HCT116 (cell line): ENCODE measurements around the gene RACK1. TPM values are rescaled to one million over a fixed set of nuclear protein-coding genes. Genes with fewer than 3 reads are reported as not detected.

Experiments
- ATAC-seq: fragments of 200-7000 bp; cut with Tn5 transposase; 2 replicates; pipeline ENCODE4 v1.9.1; 2020; ENCODE audit warnings: mild to moderate bottlenecking, moderate library complexity
- BruUV-seq: library from RNA; stranded (reverse); fragments of 400-500 nt; replicated peaks from 2 replicates; lab custom pipeline; 2021; lab: Mats Ljungman, UMichigan
- CTCF ChIA-PET: fragments of 300-600 bp; sonication (Branson Sonifier 250); formaldehyde crosslinking; loops from one replicate; lab custom pipeline; 2021; ENCODE audit warnings: antibody characterized with exemption; lab: Charles Lee
- POLR2A ChIA-PET: fragments of 300-600, 350-600 bp; sonication (Branson Sonifier 250); formaldehyde crosslinking; loops from one replicate; lab custom pipeline; 2021; ENCODE audit warnings: antibody characterized with exemption; lab: Charles Lee
- RAD21 ChIA-PET, 2 experiments: fragments of 300-600 bp; sonication (Branson Sonifier 250); formaldehyde crosslinking; loops; one replicate each; lab custom pipeline; 2023; ENCODE audit warnings: low total read pairs in 2 of 2; ENCODE audit not compliant: uncharacterized antibody in 2 of 2, unreplicated experiment in 2 of 2, low non-redundant PET in 1 of 2; lab: Charles Lee
- DNase-seq: peaks from one replicate; pipeline ENCODE4 v3.0.0-alpha.2; 2010; ENCODE audit warnings: low read depth, low spot score
- H2AFZ ChIP-seq: fragments of 200-600 bp; shearing (Covaris generic), sonication (generic); 2 replicates; pipeline ENCODE4 v1.6.1; 2017; ENCODE audit warnings: low read depth, mixed run types, mixed read lengths, antibody characterized with exemption, low read length; ENCODE audit not compliant: poor library complexity, severe bottlenecking
- H3K27ac ChIP-seq: 2 replicates; pipeline ENCODE4 v1.5.1; 2012; ENCODE audit warnings: low read depth, low read length
- H3K27me3 ChIP-seq: fragments of 200-600 bp; sonication (generic); 2 replicates; pipeline ENCODE4 v1.6.1; 2016; ENCODE audit warnings: mixed run types, low read length, mixed read lengths; ENCODE audit not compliant: insufficient read depth
- H3K36me3 ChIP-seq, 2 experiments: fragments of 200-500 bp in 1 of 2; fragments of 200-600 bp in 1 of 2; sonication (Bioruptor generic) in 1 of 2; sonication (generic) in 1 of 2; 2 replicates each; pipeline versions ENCODE4 v1.5.1 to v1.6.1; 2014 to 2016; ENCODE audit warnings: low read length in 2 of 2, inconsistent platforms in 1 of 2, mixed read lengths in 1 of 2, mixed run types in 1 of 2; ENCODE audit not compliant: insufficient read depth in 2 of 2, control insufficient read depth in 1 of 2
- H3K4me1 ChIP-seq, 2 experiments: fragments of 200-600 bp in 1 of 2; sonication (generic) in 1 of 2; 2 replicates each; pipeline versions ENCODE4 v1.5.1 to v1.6.1; 2012 to 2017; ENCODE audit warnings: low read length in 2 of 2, inconsistent platforms in 1 of 2, mild to moderate bottlenecking in 1 of 2, mixed read lengths in 1 of 2, mixed run types in 1 of 2, moderate library complexity in 1 of 2; ENCODE audit not compliant: insufficient read depth in 2 of 2, control insufficient read depth in 1 of 2
- H3K4me2 ChIP-seq: fragments of 200-600 bp; sonication (generic); 2 replicates; pipeline ENCODE4 v1.6.1; 2017; ENCODE audit warnings: mixed run types, low read length, mixed read lengths
- H3K4me3 ChIP-seq, 2 experiments: fragments of 200-600 bp in 1 of 2; sonication (generic) in 1 of 2; replicated peaks in 1 of 2; 2 replicates each; pipeline ENCODE4 v1.5.1; 2011 to 2016; ENCODE audit warnings: low read length in 2 of 2, control low read depth in 1 of 2, low read depth in 1 of 2, mild to moderate bottlenecking in 1 of 2, mixed read lengths in 1 of 2, mixed run types in 1 of 2
- H3K79me2 ChIP-seq: fragments of 200-600 bp; sonication (generic); 2 replicates; pipeline ENCODE4 v1.6.1; 2017; ENCODE audit warnings: mild to moderate bottlenecking, mixed run types, low read length, moderate library complexity, mixed read lengths; ENCODE audit not compliant: insufficient read depth
- H3K9ac ChIP-seq: fragments of 200-600 bp; sonication (generic); 2 replicates; pipeline ENCODE4 v1.6.1; 2016; ENCODE audit warnings: low read length, mixed read lengths
- H3K9me2 ChIP-seq: fragments of 200-600 bp; sonication (generic), shearing (Covaris generic); 2 replicates; pipeline ENCODE4 v1.6.1; 2017; ENCODE audit warnings: mixed run types, mild to moderate bottlenecking, moderate library complexity; ENCODE audit not compliant: insufficient read depth
- H3K9me3 ChIP-seq, 2 experiments: fragments of 200-500 bp in 1 of 2; fragments of 200-600 bp in 1 of 2; sonication (Bioruptor generic) in 1 of 2; sonication (generic) in 1 of 2; 2 replicates each; pipeline ENCODE4 v1.6.1; 2014 to 2017; ENCODE audit warnings: low read length in 2 of 2, mixed read lengths in 2 of 2, inconsistent platforms in 1 of 2, low read depth in 1 of 2, mild to moderate bottlenecking in 1 of 2, mixed run types in 1 of 2, moderate library complexity in 1 of 2; ENCODE audit not compliant: control insufficient read depth in 1 of 2, insufficient read depth in 1 of 2
- H4K20me1 ChIP-seq: fragments of 200-600 bp; sonication (generic), shearing (Covaris generic); 2 replicates; pipeline ENCODE4 v1.6.1; 2017; ENCODE audit warnings: mixed run types, mild to moderate bottlenecking, moderate library complexity; ENCODE audit not compliant: insufficient read depth
- CTCF ChIP-seq, 3 experiments: fragments of 200-600 bp in 1 of 3; sonication (generic) in 1 of 3; IDR thresholded peaks in 2 of 3; conservative IDR thresholded peaks in 1 of 3; 2 replicates each; pipeline ENCODE4 v1.5.1; 2012 to 2017; ENCODE audit warnings: low read depth in 2 of 3, low read length in 2 of 3, antibody characterized with exemption in 1 of 3, borderline replicate concordance in 1 of 3, control low read depth in 1 of 3, mild to moderate bottlenecking in 1 of 3, mixed read lengths in 1 of 3, mixed run types in 1 of 3, moderate library complexity in 1 of 3; ENCODE audit not compliant: insufficient read depth in 1 of 3
- MAX ChIP-seq: IDR thresholded peaks from 2 replicates; pipeline ENCODE4 v1.6.1; 2012
- POLR2A ChIP-seq: IDR thresholded peaks from 2 replicates; pipeline ENCODE4 v1.7.0; 2011; ENCODE audit warnings: borderline replicate concordance; ENCODE audit not compliant: insufficient read depth, insufficient read length; ENCODE audit errors: extremely low read depth
- RAD21 ChIP-seq: IDR thresholded peaks from 2 replicates; pipeline ENCODE4 v1.6.1; 2012; ENCODE audit warnings: low read depth, mild to moderate bottlenecking
- REST ChIP-seq: IDR thresholded peaks from 2 replicates; pipeline ENCODE4 v1.6.1; 2012; ENCODE audit warnings: low read depth
- SIN3A ChIP-seq: IDR thresholded peaks from 2 replicates; pipeline ENCODE4 v1.6.1; 2012; ENCODE audit warnings: low read depth
- SRF ChIP-seq: IDR thresholded peaks from 2 replicates; pipeline ENCODE4 v1.6.1; 2012; ENCODE audit warnings: low read depth
- ZFX ChIP-seq: fragments of 450-650 bp; IDR thresholded peaks from 2 replicates; pipeline ENCODE4 v1.6.1; 2017
- ZNF274 ChIP-seq: fragments of 200-500 bp; sonication (Bioruptor generic); IDR thresholded peaks from 2 replicates; pipeline ENCODE4 v1.6.1; 2014; ENCODE audit warnings: mild to moderate bottlenecking, low read depth, low read length, inconsistent platforms
- intact Hi-C: fragments of 100-400 bp; cut with micrococcal nuclease; formaldehyde crosslinking; loops from 2 replicates; pipeline ENCODE4 v1.10.0; 2022
- total RNA-seq: library from RNA; stranded (reverse); gene quantifications from one replicate; pipeline ENCODE4 v1.2.1, GENCODE V29; 2021; ENCODE audit not compliant: unreplicated experiment

The RACK1 gene
- total RNA-seq, 1 experiment from 2014 or later, result 2,432 TPM

- no peaks in the 10 kb centered on the region for H3K79me2 ChIP-seq
- no peak for ATAC-seq
- H3K4me2 ChIP-seq, result no peak overlapping the region
- no peaks in the 10 kb centered on the region for H3K9me2 ChIP-seq
- POLR2A ChIA-PET, result interaction anchor here (1.2 kb wide), 1 partner anchor 23 kb away, joined by 3 read pairs; no protein-coding TSS in a partner anchor
- H4K20me1 ChIP-seq, result no peaks in the 10 kb centered on the region
- H3K36me3 ChIP-seq, result no peaks in the 10 kb centered on the region
- H3K4me3 ChIP-seq, result no peak overlapping the region
- no peak overlapping the region for H3K9ac ChIP-seq
- DNase-seq, result no peak
- no peak overlapping the region for H3K27ac ChIP-seq
- H2AFZ ChIP-seq, result no peak overlapping the region
- intact Hi-C loops, result no loop called here
- RAD21 ChIA-PET, result no interaction called here
- no peaks in the 10 kb centered on the region for H3K27me3 ChIP-seq
- CTCF ChIA-PET, result no interaction called here
- H3K9me3 ChIP-seq, result no peaks in the 10 kb centered on the region
- TF ChIP-seq RAD21 (no peak), SRF (no peak), CTCF (IDR thresholded peaks at IDR 0.05 in 2 of 3, conservative IDR thresholded peaks at IDR 0.05 in 1 of 3; ENCODE audit: borderline replicate concordance in 1 of 3, insufficient read depth in 1 of 3, low read depth in 2 of 3, low read length in 2 of 3) (no peak), ZNF274 (no peak), MAX (no peak), REST (no peak), POLR2A (no peak), ZFX (no peak), SIN3A (no peak)
- no TSS peak for BruUV-seq
- peaks cover 1% of the 10 kb centered on the region in 2 experiments; a peak in 1 of 4 replicates for H3K4me1 ChIP-seq
Observed at GRCh38 chr5:181198106-181198685, 45.5 kb downstream of the RACK1 start.
